Gastroesophageal sphincter (tissue), 4 donors: ENCODE results near the gene ANKS6. TPM values are rescaled to one million over a fixed set of nuclear protein-coding genes. Genes with fewer than 3 reads are reported as not detected.

Experiments
- ATAC-seq: fragments of 150-250 bp; one replicate; pipeline ENCODE4 v1.9.1; 2016; ENCODE audit warnings: mild to moderate bottlenecking, moderate library complexity
- H3K27ac ChIP-seq, 4 donors: fragments of 200-600 bp; sonication (generic) in 3 of 4; 1 replicate in 3 of 4; 2 replicates in 1 of 4; pipeline ENCODE4 v1.5.1; 2016 to 2019
- H3K27me3 ChIP-seq: fragments of 200-600 bp; sonication (generic); one replicate; pipeline ENCODE4 v1.5.1; 2019
- H3K36me3 ChIP-seq, 2 donors: fragments of 200-600 bp; sonication (generic); one replicate each; pipeline ENCODE4 v1.5.1; 2019; ENCODE audit warnings: control low read depth in 1 of 2
- H3K4me1 ChIP-seq, 3 donors: fragments of 200-600 bp; sonication (generic); 1 replicate in 2 of 3; 2 replicates in 1 of 3; pipeline ENCODE4 v1.5.1; 2016 to 2019; ENCODE audit warnings: control low read depth in 2 of 3
- H3K4me3 ChIP-seq, 2 donors: fragments of 200-600 bp; sonication (generic); one replicate each; pipeline ENCODE4 v1.5.1; 2019; ENCODE audit warnings: mild to moderate bottlenecking in 1 of 2, moderate library complexity in 1 of 2
- H3K9me3 ChIP-seq, 3 donors: fragments of 200-600 bp; sonication (generic); one replicate each; pipeline ENCODE4 v1.5.1; 2017 to 2019; ENCODE audit warnings: control low read depth in 2 of 3
- EP300 ChIP-seq: sonication (generic); formaldehyde crosslinking; IDR thresholded peaks from one replicate; pipeline ENCODE4 v1.6.1; 2017; ENCODE audit warnings: antibody characterized with exemption, mild to moderate bottlenecking
- POLR2A ChIP-seq, 2 donors: fragments of 450-650 bp; IDR thresholded peaks; one replicate each; pipeline ENCODE4 v1.6.1; 2017; ENCODE audit warnings: antibody characterized with exemption in 2 of 2, mild to moderate bottlenecking in 2 of 2, moderate library complexity in 1 of 2
- POLR2AphosphoS5 ChIP-seq: sonication (generic); formaldehyde crosslinking; IDR thresholded peaks from one replicate; pipeline ENCODE4 v1.6.1; 2017; ENCODE audit warnings: antibody characterized with exemption
- WGBS, 2 donors: methylation state at CpG; one replicate each; pipeline ENCODE4 v1.1.5; 2018; ENCODE audit warnings: low coverage in 1 of 2; 5-methylcytosine and 5-hydroxymethylcytosine counted together
- total RNA-seq, 4 donors: library from RNA; depleted of rRNA; stranded (reverse); fragments of >200 nt; gene quantifications; one replicate each; pipeline ENCODE4 v1.1.0, GENCODE V29; 2016
- TF ChIP-seq, protein P1 (sequence below), 4 experiments: fragments of 200-600 bp in 2 of 4; fragments of 450-650 bp in 2 of 4; sonication (generic) in 1 of 4; IDR thresholded peaks; one replicate each; pipeline ENCODE4 v1.5.1; 2017 to 2019; ENCODE audit warnings: antibody characterized with exemption in 4 of 4, mild to moderate bottlenecking in 2 of 4, moderate library complexity in 2 of 4

Gene ANKS6
- total RNA-seq, 4 donors from 2014 or later = 17.6 to 38.4 (median 22.8) TPM

GRCh38 chr9:98829766-98830165 is 33.4 kb upstream of the ANKS6 start:
- Histone ChIP-seq H3K27ac (no peak overlapping the region), H3K4me1 (no peaks in the 10 kb centered on the region), H3K9me3 (no peaks in the 10 kb centered on the region), H3K27me3 (no peaks in the 10 kb centered on the region), H3K4me3 (no peak overlapping the region), H3K36me3 (peaks cover 0 to 34% of the 10 kb centered on the region in 2 donors)
- TF ChIP-seq POLR2A (IDR thresholded peaks at IDR 0.05) = no peak
- no peak for TF ChIP-seq POLR2AphosphoS5
- TF ChIP-seq, protein P1, sequence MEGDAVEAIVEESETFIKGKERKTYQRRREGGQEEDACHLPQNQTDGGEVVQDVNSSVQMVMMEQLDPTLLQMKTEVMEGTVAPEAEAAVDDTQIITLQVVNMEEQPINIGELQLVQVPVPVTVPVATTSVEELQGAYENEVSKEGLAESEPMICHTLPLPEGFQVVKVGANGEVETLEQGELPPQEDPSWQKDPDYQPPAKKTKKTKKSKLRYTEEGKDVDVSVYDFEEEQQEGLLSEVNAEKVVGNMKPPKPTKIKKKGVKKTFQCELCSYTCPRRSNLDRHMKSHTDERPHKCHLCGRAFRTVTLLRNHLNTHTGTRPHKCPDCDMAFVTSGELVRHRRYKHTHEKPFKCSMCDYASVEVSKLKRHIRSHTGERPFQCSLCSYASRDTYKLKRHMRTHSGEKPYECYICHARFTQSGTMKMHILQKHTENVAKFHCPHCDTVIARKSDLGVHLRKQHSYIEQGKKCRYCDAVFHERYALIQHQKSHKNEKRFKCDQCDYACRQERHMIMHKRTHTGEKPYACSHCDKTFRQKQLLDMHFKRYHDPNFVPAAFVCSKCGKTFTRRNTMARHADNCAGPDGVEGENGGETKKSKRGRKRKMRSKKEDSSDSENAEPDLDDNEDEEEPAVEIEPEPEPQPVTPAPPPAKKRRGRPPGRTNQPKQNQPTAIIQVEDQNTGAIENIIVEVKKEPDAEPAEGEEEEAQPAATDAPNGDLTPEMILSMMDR (IDR thresholded peaks at IDR 0.05) = no peak
- no peak for TF ChIP-seq EP300
- no peak for ATAC-seq
- 89 to 94% methylated on average over 5 of the region's 5 CpGs for WGBS, 2 donors

DNA sequence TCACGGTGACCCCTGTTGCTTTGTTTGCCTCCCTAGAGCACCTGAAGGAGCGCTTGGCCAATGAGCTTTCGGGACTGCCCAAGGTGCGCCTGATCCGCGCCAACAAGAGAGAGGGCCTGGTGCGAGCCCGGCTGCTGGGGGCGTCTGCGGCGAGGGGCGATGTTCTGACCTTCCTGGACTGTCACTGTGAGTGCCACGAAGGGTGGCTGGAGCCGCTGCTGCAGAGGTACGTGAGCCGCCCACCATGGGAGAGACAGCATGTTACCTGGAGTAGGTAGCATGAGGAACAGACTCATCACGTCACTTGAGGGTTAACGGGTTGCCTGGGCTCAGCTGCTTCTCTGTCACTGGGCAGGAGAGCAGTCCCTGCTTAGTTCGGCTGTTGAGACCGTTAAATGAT is 30.4 kb upstream of the ANKS6 start:
- Histone ChIP-seq H3K27ac (no peak overlapping the region), H3K27me3 (no peaks in the 10 kb centered on the region), H3K36me3 (peaks cover 0 to 29% of the 10 kb centered on the region in 2 donors), H3K9me3 (no peaks in the 10 kb centered on the region), H3K4me3 (no peak overlapping the region), H3K4me1 (no peaks in the 10 kb centered on the region)
- no peak for ATAC-seq
- TF ChIP-seq POLR2AphosphoS5 = no peak
- no peak for TF ChIP-seq POLR2A (IDR thresholded peaks at IDR 0.05)
- no peak for TF ChIP-seq EP300
- TF ChIP-seq, protein P1 (IDR thresholded peaks at IDR 0.05) = no peak
- WGBS, 2 donors = 84 to 100% methylated on average over 1 to 4 of the region's 20 CpGs

GRCh38 chr9:98825414-98825813 is 29.1 kb upstream of the ANKS6 start:
- Histone ChIP-seq H3K27ac (no peak overlapping the region), H3K36me3 (peaks cover 0 to 26% of the 10 kb centered on the region in 2 donors), H3K9me3 (no peaks in the 10 kb centered on the region), H3K4me3 (no peak overlapping the region), H3K27me3 (no peaks in the 10 kb centered on the region), H3K4me1 (no peaks in the 10 kb centered on the region)
- ATAC-seq = no peak
- 86 to 92% methylated on average over 2 to 3 of the region's 3 CpGs for WGBS, 2 donors
- TF ChIP-seq EP300 (no peak), POLR2A (IDR thresholded peaks at IDR 0.05) (no peak), POLR2AphosphoS5 (no peak)
- TF ChIP-seq, protein P1 (IDR thresholded peaks at IDR 0.05) = no peak

- no CpG with 5 or more reads among the region's 3 CpGs for WGBS, 2 donors
- Histone ChIP-seq H3K4me3 (no peak overlapping the region), H3K4me1 (no peaks in the 10 kb centered on the region), H3K9me3 (peaks cover 0 to 4% (median 0%) of the 10 kb centered on the region in 3 donors), H3K27me3 (no peaks in the 10 kb centered on the region), H3K27ac (no peak overlapping the region), H3K36me3 (peaks cover 0 to 26% of the 10 kb centered on the region in 2 donors)
- ATAC-seq = no peak
- TF ChIP-seq POLR2A (IDR thresholded peaks at IDR 0.05) (no peak), EP300 (no peak)
- TF ChIP-seq, protein P1 (IDR thresholded peaks at IDR 0.05) = no peak
Observed at GRCh38 chr9:98823666-98824334, 27.4 kb upstream of the ANKS6 start.

DNA sequence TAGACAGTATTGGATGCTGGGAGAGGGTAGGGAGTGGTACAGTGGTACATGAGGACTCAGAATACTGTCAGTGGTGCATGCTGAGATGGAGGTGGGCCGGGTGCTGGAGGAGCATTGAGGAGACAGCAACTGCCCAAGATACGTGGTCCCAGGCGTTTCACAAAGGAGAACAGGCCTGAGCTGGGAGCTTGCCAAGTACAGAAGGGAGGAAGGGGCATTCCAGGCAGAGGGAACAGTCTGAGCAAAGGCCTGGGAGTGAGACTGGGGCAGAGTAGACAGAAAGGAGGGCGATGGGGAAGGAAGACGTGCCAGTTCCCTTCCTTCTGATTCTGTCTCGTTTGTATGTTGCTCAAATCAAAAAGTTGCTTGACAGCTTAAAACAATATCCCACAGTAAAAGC is 26.3 kb upstream of the ANKS6 start:
- 88 to 90% methylated on average over 4 to 6 of the region's 6 CpGs for WGBS, 2 donors
- Histone ChIP-seq H3K4me3 (no peak overlapping the region), H3K27ac (no peak overlapping the region), H3K4me1 (no peaks in the 10 kb centered on the region), H3K9me3 (peaks cover 0 to 5% (median 0%) of the 10 kb centered on the region in 3 donors), H3K36me3 (peaks cover 0 to 20% of the 10 kb centered on the region in 2 donors), H3K27me3 (no peaks in the 10 kb centered on the region)
- TF ChIP-seq POLR2A (IDR thresholded peaks at IDR 0.05) = no peak
- no peak for TF ChIP-seq POLR2AphosphoS5
- TF ChIP-seq, protein P1 (IDR thresholded peaks at IDR 0.05) = no peak
- TF ChIP-seq EP300 = no peak
- ATAC-seq = no peak
